HG02759 (cell line): ENCODE data around the gene UBL4A.
"Not testable (repeated sequence)": the region's sequence is repeated elsewhere in the genome, so short reads cannot be mapped to it uniquely, and the experiment has no call there.

Source experiments
- ATAC-seq: cut with Tn5 transposase; IDR thresholded peaks from one replicate; pipeline ENCODE4 v1.9.1; 2021; ENCODE audit warnings: mild to moderate bottlenecking, moderate library complexity; ENCODE audit not compliant: unreplicated experiment

The UBL4A gene

GRCh38 chrX:154509455-154509854 lies 23.0 kb upstream of the UBL4A start:
- ATAC-seq, result no peak

GRCh38 chrX:154508384-154508745 lies 21.9 kb upstream of the UBL4A start:
- no peak for ATAC-seq

GRCh38 chrX:154507673-154508383 lies 21.4 kb upstream of the UBL4A start:
- no peak for ATAC-seq

- no peak for ATAC-seq
Measured at GRCh38 chrX:154506483-154507332, 20.3 kb upstream of the UBL4A start.

- no peak for ATAC-seq
Measured at GRCh38 chrX:154505734-154506133, 19.3 kb upstream of the UBL4A start.

GRCh38 chrX:154502989-154503388 lies 16.6 kb upstream of the UBL4A start:
- ATAC-seq, result no peak

GRCh38 chrX:154502098-154502497 lies 15.7 kb upstream of the UBL4A start:
- no peak for ATAC-seq

- not testable (repeated sequence) for ATAC-seq
Measured at GRCh38 chrX:154501423-154501822, 15.0 kb upstream of the UBL4A start.

GRCh38 chrX:154496591-154497137 lies 10.2 kb upstream of the UBL4A start:
- ATAC-seq, result not testable (repeated sequence)

- ATAC-seq, result no peak
Measured at GRCh38 chrX:154495472-154495922, 9.1 kb upstream of the UBL4A start.

GRCh38 chrX:154494715-154495114 lies 8.3 kb upstream of the UBL4A start:
- ATAC-seq, result no peak

GRCh38 chrX:154490414-154491083 lies 4.1 kb upstream of the UBL4A start, which contains the start of gene SLC10A3:
SLC10A3 (minus strand) TSS chrX:154490629; CDS start chrX:154488940, 1,689 bp downstream.
- peak; percentile 82 for ATAC-seq

GRCh38 chrX:154490021-154490413 lies 3.6 kb upstream of the UBL4A start:
- peak; percentile 26 for ATAC-seq

GRCh38 chrX:154489182-154489581 lies 2.8 kb upstream of the UBL4A start:
- ATAC-seq, result no peak

GRCh38 chrX:154488336-154489075 lies 2.1 kb upstream of the UBL4A start:
- no peak for ATAC-seq

GRCh38 chrX:154487518-154488290 lies 1.3 kb upstream of the UBL4A start:
- no peak for ATAC-seq

GRCh38 chrX:154486052-154486395 lies 391 bp downstream of the UBL4A start:
- ATAC-seq, result no peak

- ATAC-seq, result no peak
Measured at GRCh38 chrX:154485150-154486051, 1.0 kb downstream of the UBL4A start.
